Measurements from ENCODE around the gene B3GNT2. TPM values are rescaled to one million over a fixed set of nuclear protein-coding genes. Genes with fewer than 3 reads are reported as not detected.

B3GNT2 gene
- total and polyA plus RNA-seq, 9 of the 15 experiments (the other 6 are each of a cell fraction or from before 2014, with no cell fraction given): 6.0 to 38.9 (median 25.0) TPM

GRCh38 chr2:62231541-62231940, 35.6 kb downstream of the B3GNT2 start:
- ATAC-seq (no peak), FAIRE-seq (no peak), DNase-seq (ENCODE audit: extremely low read depth in 1 of 4, low spot score in 3 of 4) (no peak)
- H2AFZ ChIP-seq (ENCODE audit: low read depth, low read length): no peak overlapping the region
- no peaks in the 10 kb centered on the region for H3K9me3 ChIP-seq (replicated peaks; ENCODE audit: control insufficient read depth, insufficient read depth, low read depth, low read length)
- 52% methylated on average over 4 of the region's 4 CpGs for WGBS (ENCODE audit: insufficient coverage, low coverage, missing lambda C conversion rate)
- in situ Hi-C loops (cut with MboI): no loop called here
- intact Hi-C loops (cut with micrococcal nuclease): no loop called here
- TF ChIP-seq YBX1 (IDR thresholded peaks at IDR 0.05): no peak
- no peak for TF ChIP-seq BRF2 (IDR thresholded peaks at IDR 0.05; ENCODE audit: borderline replicate concordance, insufficient read depth, insufficient read length)
- no peak for TF ChIP-seq MBD2 (IDR thresholded peaks at IDR 0.05; ENCODE audit: borderline replicate concordance, low read depth)
- TF ChIP-seq ZNF695 (CRISPR knock-in tag; IDR thresholded peaks at IDR 0.05): no peak
- no peak for TF ChIP-seq KAT2B (IDR thresholded peaks at IDR 0.05; ENCODE audit: low read depth, low read length)
- no peak for TF ChIP-seq MED1 (CRISPR knock-in tag; IDR thresholded peaks at IDR 0.05; ENCODE audit: borderline replicate concordance)
- TF ChIP-seq FOXK2 (conservative IDR thresholded peaks at IDR 0.05 in 1 of 2, IDR thresholded peaks at IDR 0.05 in 1 of 2; ENCODE audit: low read depth in 2 of 2): no peak
- TF ChIP-seq ILK (tag; IDR thresholded peaks at IDR 0.05; ENCODE audit: borderline replicate concordance, low read depth): no peak
- no peak for TF ChIP-seq SAP30 (IDR thresholded peaks at IDR 0.05; ENCODE audit: borderline replicate concordance, insufficient read depth, low read depth, low read length, poor library complexity, severe bottlenecking)
- no peak for TF ChIP-seq ZNF780A (CRISPR knock-in tag; IDR thresholded peaks at IDR 0.05)
- no peak for TF ChIP-seq RUNX1 (IDR thresholded peaks at IDR 0.05; ENCODE audit: low read depth)
- TF ChIP-seq GABPB2 (CRISPR knock-in tag; conservative IDR thresholded peaks at IDR 0.05): no peak
- TF ChIP-seq MLX (CRISPR knock-in tag; conservative IDR thresholded peaks at IDR 0.05): no peak
- H3K4me2 ChIP-seq (ENCODE audit: insufficient read depth, low read length): no peak overlapping the region
- peaks cover under 1% of the 10 kb centered on the region; the same call in 1 of the 3 replicates for H3K36me3 ChIP-seq (ENCODE audit: control insufficient read depth, insufficient read depth, low read length)
- ChIA-PET POLR2A (interaction anchor here (0.5 to 1.2 kb wide), 4 partner anchors 12 to 28 kb away, joined by 3 to 5 read pairs (median 4); no protein-coding TSS in a partner anchor), CTCF (ENCODE audit: low intra/inter-chr PET ratio) (interaction anchor here (0.6 kb wide), 1 partner anchor 605 kb away, joined by 4 read pairs; no protein-coding TSS in a partner anchor)
- no peaks in the 10 kb centered on the region for H3K27me3 ChIP-seq (ENCODE audit: control insufficient read depth in 2 of 2, insufficient read depth in 2 of 2, low read length in 2 of 2)
- H3K9ac ChIP-seq (ENCODE audit: insufficient read depth in 1 of 2, low read depth in 2 of 2, low read length in 2 of 2): no peak overlapping the region
- peaks cover 0 to 4% of the 10 kb centered on the region in 2 experiments; a peak in 1 of 5 replicates for H3K4me1 ChIP-seq (replicated peaks in 1 of 2; ENCODE audit: control insufficient read depth in 2 of 2, insufficient read depth in 2 of 2, low read length in 2 of 2)
- H3K79me2 ChIP-seq (ENCODE audit: control insufficient read depth, insufficient read depth, low read length): no peaks in the 10 kb centered on the region
- BruUV-seq (replicated peaks): no TSS peak
- no peak overlapping the region for H3K27ac ChIP-seq (ENCODE audit: extremely low read depth, low read depth, low read length)
- no peaks in the 10 kb centered on the region for H3K9me1 ChIP-seq (ENCODE audit: control insufficient read depth, insufficient read depth, low read length)
- no peak overlapping the region for H3K4me3 ChIP-seq
- H4K20me1 ChIP-seq (replicated peaks; ENCODE audit: control insufficient read depth, insufficient read depth, low read length): no peaks in the 10 kb centered on the region

Data from K562 (cell line).